Calu3 (cell line): ENCODE results near the gene SESN3. TPM values are rescaled to one million over a fixed set of nuclear protein-coding genes. Genes with fewer than 3 reads are reported as not detected.

Experiments used
- BruUV-seq: library from RNA; stranded (reverse); fragments of 400-500 nt; replicated peaks from 2 replicates; lab custom pipeline; 2021; lab: Mats Ljungman, UMichigan
- CTCF ChIA-PET: fragments of 300-600 bp; sonication (Branson Sonifier 250); formaldehyde crosslinking; loops from one replicate; lab custom pipeline; 2022; ENCODE audit warnings: antibody characterized with exemption; lab: Charles Lee
- DNase-seq: peaks from one replicate; pipeline ENCODE4 v3.0.0; 2022
- H3K27ac Mint-ChIP-seq: one replicate; pipeline ENCODE4 v1.8.0; 2022; ENCODE audit warnings: mixed read lengths; ENCODE audit not compliant: unreplicated experiment
- H3K27me3 Mint-ChIP-seq: one replicate; pipeline ENCODE4 v1.8.0; 2022; ENCODE audit warnings: mixed read lengths; ENCODE audit not compliant: unreplicated experiment
- H3K36me3 Mint-ChIP-seq: one replicate; pipeline ENCODE4 v1.8.0; 2022; ENCODE audit warnings: mild to moderate bottlenecking, moderate library complexity, mixed read lengths; ENCODE audit not compliant: insufficient read depth, unreplicated experiment
- H3K4me1 Mint-ChIP-seq: one replicate; pipeline ENCODE4 v1.8.0; 2022; ENCODE audit warnings: mild to moderate bottlenecking, low read depth, mixed read lengths; ENCODE audit not compliant: unreplicated experiment
- H3K4me3 Mint-ChIP-seq: one replicate; pipeline ENCODE4 v1.8.0; 2022; ENCODE audit warnings: mild to moderate bottlenecking, low read depth, moderate library complexity, mixed read lengths; ENCODE audit not compliant: unreplicated experiment
- H3K9me3 Mint-ChIP-seq: one replicate; pipeline ENCODE4 v1.8.0; 2022; ENCODE audit warnings: low read depth, mixed read lengths; ENCODE audit not compliant: unreplicated experiment
- intact Hi-C: fragments of 100-400 bp; cut with micrococcal nuclease; formaldehyde crosslinking; loops from one replicate; pipeline ENCODE4 v1.10.0; 2022; ENCODE audit not compliant: unreplicated experiment
- total RNA-seq: library from RNA; stranded (reverse); gene quantifications from 2 replicates; pipeline ENCODE4 v1.2.3, GENCODE V29; 2022
- TF ChIP-seq, protein P1 (sequence below): fragments of 200-600 bp; IDR thresholded peaks from one replicate; pipeline ENCODE4 v1.8.0; 2022; ENCODE audit warnings: antibody characterized with exemption; ENCODE audit not compliant: unreplicated experiment

Gene SESN3
- total RNA-seq, 1 experiment from 2014 or later, result 5.6 TPM

DNA sequence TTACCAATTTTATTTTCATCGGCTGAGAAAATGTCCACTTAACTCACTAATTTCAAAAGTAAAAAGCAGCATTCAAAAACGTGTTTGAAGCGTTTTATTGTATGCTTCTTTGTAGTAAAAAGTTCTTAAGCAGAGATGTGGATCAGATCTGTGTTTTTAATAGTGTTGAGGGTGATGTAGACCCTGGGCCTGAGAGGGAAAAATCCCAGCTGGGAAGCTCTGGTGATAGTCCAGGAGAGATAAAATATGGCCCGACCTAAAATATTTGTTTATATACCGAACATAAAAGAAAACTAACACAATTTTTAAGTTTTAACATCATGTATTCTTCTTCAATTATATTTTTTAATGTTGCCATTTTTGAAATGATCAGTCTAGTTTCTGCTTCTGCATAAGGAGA is 35.2 kb downstream of the SESN3 start:
- no TSS peak for BruUV-seq
- no peaks in the 10 kb centered on the region for H3K4me1 Mint-ChIP-seq
- CTCF ChIA-PET, result no interaction called here
- TF ChIP-seq, protein P1, sequence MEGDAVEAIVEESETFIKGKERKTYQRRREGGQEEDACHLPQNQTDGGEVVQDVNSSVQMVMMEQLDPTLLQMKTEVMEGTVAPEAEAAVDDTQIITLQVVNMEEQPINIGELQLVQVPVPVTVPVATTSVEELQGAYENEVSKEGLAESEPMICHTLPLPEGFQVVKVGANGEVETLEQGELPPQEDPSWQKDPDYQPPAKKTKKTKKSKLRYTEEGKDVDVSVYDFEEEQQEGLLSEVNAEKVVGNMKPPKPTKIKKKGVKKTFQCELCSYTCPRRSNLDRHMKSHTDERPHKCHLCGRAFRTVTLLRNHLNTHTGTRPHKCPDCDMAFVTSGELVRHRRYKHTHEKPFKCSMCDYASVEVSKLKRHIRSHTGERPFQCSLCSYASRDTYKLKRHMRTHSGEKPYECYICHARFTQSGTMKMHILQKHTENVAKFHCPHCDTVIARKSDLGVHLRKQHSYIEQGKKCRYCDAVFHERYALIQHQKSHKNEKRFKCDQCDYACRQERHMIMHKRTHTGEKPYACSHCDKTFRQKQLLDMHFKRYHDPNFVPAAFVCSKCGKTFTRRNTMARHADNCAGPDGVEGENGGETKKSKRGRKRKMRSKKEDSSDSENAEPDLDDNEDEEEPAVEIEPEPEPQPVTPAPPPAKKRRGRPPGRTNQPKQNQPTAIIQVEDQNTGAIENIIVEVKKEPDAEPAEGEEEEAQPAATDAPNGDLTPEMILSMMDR, result no peak
- intact Hi-C loops, result no loop called here
- no peak overlapping the region for H3K27ac Mint-ChIP-seq
- H3K9me3 Mint-ChIP-seq, result no peaks in the 10 kb centered on the region
- H3K4me3 Mint-ChIP-seq, result no peak overlapping the region
- no peaks in the 10 kb centered on the region for H3K27me3 Mint-ChIP-seq
- H3K36me3 Mint-ChIP-seq, result no peaks in the 10 kb centered on the region
- DNase-seq, result no peak

DNA sequence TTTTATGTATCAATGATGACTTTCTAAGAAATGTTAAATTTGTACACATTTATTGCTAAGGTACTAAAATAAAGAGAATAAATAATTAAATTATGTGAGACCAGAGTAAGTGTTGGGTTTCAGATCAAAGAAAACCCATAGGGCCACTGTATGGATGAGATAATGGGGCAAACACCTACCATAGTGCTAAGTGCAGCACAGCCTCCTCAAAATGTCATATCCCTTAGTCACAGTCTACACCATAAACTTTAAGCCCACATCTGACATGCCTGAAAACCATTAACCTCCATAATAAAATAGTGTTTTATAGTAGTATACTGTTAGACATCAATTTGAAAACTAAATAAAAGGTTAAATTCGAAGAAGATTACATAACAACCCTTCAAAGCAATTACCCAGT is 37.5 kb downstream of the SESN3 start:
- Mint-ChIP-seq H3K36me3 (no peaks in the 10 kb centered on the region), H3K9me3 (no peaks in the 10 kb centered on the region), H3K27ac (no peak overlapping the region), H3K4me3 (no peak overlapping the region), H3K27me3 (no peaks in the 10 kb centered on the region), H3K4me1 (no peaks in the 10 kb centered on the region)
- DNase-seq, result no peak
- intact Hi-C loops, result no loop called here
- CTCF ChIA-PET, result interaction anchor here (0.6 kb wide), 1 partner anchor 1129 kb away, joined by 3 read pairs; no protein-coding TSS in a partner anchor
- TF ChIP-seq, protein P1, result no peak
- no TSS peak for BruUV-seq

DNA sequence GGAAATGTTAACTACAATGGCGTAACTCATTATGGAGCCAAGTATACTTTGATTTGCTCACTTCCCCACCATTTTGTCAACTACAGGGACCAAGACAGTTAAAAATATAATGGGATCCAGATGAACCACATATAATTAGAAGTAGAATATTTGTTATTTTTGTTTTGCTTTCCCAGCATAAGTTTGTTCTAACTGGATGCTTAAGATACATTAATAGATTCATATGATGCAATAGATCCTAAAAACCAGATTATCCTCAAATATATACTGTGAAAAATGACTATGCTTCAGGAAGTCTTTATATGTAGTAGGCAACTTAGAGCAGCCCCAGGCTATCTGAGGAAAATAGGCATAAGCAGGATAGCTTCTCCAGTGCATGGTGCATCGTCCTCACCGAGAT is 38.3 kb downstream of the SESN3 start:
- Mint-ChIP-seq H3K27ac (no peak overlapping the region), H3K27me3 (no peaks in the 10 kb centered on the region), H3K4me1 (no peaks in the 10 kb centered on the region), H3K4me3 (no peak overlapping the region), H3K9me3 (no peaks in the 10 kb centered on the region), H3K36me3 (no peaks in the 10 kb centered on the region)
- CTCF ChIA-PET, result no interaction called here
- no TSS peak for BruUV-seq
- intact Hi-C loops, result no loop called here
- DNase-seq, result no peak
- TF ChIP-seq, protein P1, result no peak

DNA sequence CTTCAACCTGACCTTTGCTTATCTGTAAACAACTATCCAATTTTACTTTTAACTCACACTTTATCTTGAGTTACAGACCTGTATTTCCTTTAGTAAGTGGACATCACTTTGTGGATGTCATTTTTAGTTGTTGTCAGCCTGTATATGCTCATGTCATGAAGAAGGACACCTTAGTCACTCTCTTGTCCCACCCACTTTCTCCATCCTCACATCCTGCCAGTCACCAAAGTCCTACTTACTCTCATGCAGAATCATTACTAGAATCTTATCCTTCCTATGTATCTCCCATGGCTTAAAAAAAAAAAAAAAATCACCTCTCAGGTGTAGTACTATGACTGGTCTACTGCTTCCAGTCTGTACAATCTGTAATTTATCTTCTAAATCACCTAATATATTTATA is 43.3 kb downstream of the SESN3 start:
- TF ChIP-seq, protein P1, result no peak
- no peaks in the 10 kb centered on the region for H3K9me3 Mint-ChIP-seq
- no peaks in the 10 kb centered on the region for H3K4me1 Mint-ChIP-seq
- no peak overlapping the region for H3K4me3 Mint-ChIP-seq
- CTCF ChIA-PET, result no interaction called here
- no peak overlapping the region for H3K27ac Mint-ChIP-seq
- no peaks in the 10 kb centered on the region for H3K27me3 Mint-ChIP-seq
- no peaks in the 10 kb centered on the region for H3K36me3 Mint-ChIP-seq
- DNase-seq, result no peak
- no TSS peak for BruUV-seq
- intact Hi-C loops, result no loop called here

DNA sequence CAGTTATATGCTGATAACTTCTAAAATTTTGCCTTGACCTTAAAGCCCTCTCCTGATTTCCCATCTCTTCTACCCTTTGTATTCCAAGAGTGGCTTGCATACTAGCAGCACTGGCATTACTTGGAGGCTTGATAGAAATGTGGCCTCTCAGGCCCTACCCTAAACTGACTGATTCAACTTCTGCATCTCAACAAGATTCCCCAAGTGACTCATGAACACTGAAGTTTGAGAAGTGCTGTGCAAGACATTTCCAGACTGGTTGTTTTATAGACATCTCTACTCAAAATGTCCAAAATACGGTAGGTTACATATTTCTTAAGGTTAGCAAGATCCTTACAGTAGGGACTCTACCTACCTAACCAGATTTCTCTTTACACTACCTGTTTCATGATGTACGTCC is 48.6 kb downstream of the SESN3 start:
- H3K36me3 Mint-ChIP-seq, result no peaks in the 10 kb centered on the region
- no peak overlapping the region for H3K4me3 Mint-ChIP-seq
- no TSS peak for BruUV-seq
- TF ChIP-seq, protein P1, result no peak
- no peaks in the 10 kb centered on the region for H3K4me1 Mint-ChIP-seq
- H3K27me3 Mint-ChIP-seq, result no peaks in the 10 kb centered on the region
- DNase-seq, result no peak
- intact Hi-C loops, result no loop called here
- CTCF ChIA-PET, result no interaction called here
- H3K9me3 Mint-ChIP-seq, result no peaks in the 10 kb centered on the region
- H3K27ac Mint-ChIP-seq, result no peak overlapping the region
